ENCODE measurements around the gene PCNX2.
A peak's percentile ranks its signal among the peaks of the same experiment; 100 is the strongest.

Gene PCNX2

DNA sequence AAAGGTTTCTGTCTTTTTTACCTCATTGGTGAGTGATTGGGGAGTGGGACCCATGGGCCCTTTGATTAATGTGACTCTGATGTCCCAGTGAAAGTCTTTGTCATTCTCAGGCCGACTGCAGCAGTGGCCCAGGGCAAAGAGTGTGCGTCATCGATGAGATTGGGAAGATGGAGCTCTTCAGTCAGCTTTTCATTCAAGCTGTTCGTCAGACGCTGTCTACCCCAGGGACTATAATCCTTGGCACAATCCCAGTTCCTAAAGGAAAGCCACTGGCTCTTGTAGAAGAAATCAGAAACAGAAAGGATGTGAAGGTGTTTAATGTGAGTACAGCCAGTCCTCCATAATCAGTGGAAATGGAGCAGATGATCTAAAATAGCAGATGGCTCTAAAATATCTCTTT, 325.7 kb downstream of the PCNX2 start:
- in situ Hi-C loops (cut with HindIII; ENCODE audit: low sequenced_read_pairs), result no loop called here
- H3K4me3 ChIP-seq (ENCODE audit: low read depth, low read length), result no peak overlapping the region
- DNase-seq (ENCODE audit: low read depth, low spot score), result no peak
- TF ChIP-seq, protein P1, sequence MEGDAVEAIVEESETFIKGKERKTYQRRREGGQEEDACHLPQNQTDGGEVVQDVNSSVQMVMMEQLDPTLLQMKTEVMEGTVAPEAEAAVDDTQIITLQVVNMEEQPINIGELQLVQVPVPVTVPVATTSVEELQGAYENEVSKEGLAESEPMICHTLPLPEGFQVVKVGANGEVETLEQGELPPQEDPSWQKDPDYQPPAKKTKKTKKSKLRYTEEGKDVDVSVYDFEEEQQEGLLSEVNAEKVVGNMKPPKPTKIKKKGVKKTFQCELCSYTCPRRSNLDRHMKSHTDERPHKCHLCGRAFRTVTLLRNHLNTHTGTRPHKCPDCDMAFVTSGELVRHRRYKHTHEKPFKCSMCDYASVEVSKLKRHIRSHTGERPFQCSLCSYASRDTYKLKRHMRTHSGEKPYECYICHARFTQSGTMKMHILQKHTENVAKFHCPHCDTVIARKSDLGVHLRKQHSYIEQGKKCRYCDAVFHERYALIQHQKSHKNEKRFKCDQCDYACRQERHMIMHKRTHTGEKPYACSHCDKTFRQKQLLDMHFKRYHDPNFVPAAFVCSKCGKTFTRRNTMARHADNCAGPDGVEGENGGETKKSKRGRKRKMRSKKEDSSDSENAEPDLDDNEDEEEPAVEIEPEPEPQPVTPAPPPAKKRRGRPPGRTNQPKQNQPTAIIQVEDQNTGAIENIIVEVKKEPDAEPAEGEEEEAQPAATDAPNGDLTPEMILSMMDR (IDR thresholded peaks at IDR 0.05; ENCODE audit: low read depth, low read length), result no peak

DNA sequence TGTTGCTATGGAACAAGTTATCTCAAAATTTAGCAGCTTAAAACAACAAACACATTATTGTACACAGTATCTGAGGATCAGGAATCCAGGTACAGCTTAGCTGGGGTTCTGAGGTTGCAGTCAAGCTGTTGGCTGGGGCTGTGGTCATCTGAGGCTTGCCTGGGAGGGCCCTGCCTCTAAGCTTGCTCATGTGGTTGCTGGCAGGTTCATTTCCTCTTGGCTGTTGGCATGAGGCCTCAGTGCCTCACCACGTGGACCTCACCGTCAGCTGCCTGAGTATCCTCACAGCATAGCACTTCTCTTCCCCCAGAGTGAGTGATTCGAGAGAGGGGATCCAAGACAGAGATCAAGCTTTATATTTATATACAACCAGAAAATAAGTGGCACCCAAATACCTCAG, 326.6 kb downstream of the PCNX2 start:
- H3K4me3 ChIP-seq (ENCODE audit: low read depth, low read length), result no peak overlapping the region
- DNase-seq (ENCODE audit: low read depth, low spot score), result peak; percentile 82
- in situ Hi-C loops (cut with HindIII; ENCODE audit: low sequenced_read_pairs), result no loop called here
- TF ChIP-seq, protein P1 (IDR thresholded peaks at IDR 0.05; ENCODE audit: low read depth, low read length), result no peak

DNA sequence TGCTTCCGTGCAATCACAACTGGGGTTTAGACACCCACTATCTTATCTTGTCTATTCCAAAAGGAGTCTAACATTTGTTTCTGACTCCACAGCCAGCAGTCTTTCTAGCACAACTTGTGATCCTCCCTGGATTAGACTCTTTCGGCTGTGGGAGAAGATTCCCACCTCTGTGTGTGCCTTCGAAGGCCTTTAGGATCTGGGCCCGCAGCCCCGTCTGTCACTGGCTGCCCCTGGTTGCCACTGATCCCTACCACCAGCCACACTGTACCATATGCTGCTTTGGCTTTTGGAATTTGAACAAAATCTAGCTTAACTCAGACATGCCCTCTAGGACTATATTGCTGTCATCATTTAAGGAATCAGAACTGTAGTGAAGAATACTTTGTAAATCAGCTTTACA, 327.1 kb downstream of the PCNX2 start:
- TF ChIP-seq, protein P1 (IDR thresholded peaks at IDR 0.05; ENCODE audit: low read depth, low read length), result no peak
- H3K4me3 ChIP-seq (ENCODE audit: low read depth, low read length), result no peak overlapping the region
- in situ Hi-C loops (cut with HindIII; ENCODE audit: low sequenced_read_pairs), result no loop called here
- DNase-seq (ENCODE audit: low read depth, low spot score), result no peak

DNA sequence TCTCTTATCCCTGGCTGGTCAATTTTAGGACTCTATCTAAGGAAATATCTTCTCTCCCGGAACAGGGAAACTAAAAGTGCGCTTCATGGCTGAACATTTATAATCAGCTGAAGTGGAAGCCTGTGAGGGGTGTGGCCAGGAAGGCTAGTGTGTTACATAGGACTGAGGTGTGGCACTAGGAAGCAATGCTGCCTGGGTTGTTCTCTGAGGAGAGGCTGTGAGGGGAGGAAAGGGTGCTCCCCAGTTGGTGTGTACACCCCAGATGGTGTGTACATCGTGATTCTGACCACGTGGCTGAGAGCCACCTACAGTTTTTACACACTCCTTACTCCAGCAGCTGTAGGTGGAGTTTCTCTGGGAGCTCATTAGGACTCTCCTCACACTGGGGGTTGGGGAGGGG, 328.9 kb downstream of the PCNX2 start:
- in situ Hi-C loops (cut with HindIII; ENCODE audit: low sequenced_read_pairs), result no loop called here
- no peak overlapping the region for H3K4me3 ChIP-seq (ENCODE audit: low read depth, low read length)
- DNase-seq (ENCODE audit: low read depth, low spot score), result no peak
- TF ChIP-seq, protein P1 (IDR thresholded peaks at IDR 0.05; ENCODE audit: low read depth, low read length), result no peak

DNA sequence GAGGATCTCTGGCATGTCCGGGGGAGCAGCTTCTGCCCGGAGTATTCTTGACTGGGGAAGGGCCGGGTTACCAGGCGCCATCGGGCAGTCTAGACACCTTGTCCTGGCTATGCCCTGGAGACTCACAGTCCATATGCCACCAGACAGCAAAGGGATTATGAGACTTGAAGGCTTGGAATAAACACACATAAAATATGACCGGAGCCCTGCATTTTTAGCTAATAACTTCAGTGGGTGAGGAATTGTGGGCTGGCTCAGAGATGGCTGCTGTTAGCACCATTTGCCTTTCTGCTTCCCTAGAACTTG, 329.7 kb downstream of the PCNX2 start:
- TF ChIP-seq, protein P1 (IDR thresholded peaks at IDR 0.05; ENCODE audit: low read depth, low read length), result no peak
- DNase-seq (ENCODE audit: low read depth, low spot score), result no peak
- in situ Hi-C loops (cut with HindIII; ENCODE audit: low sequenced_read_pairs), result no loop called here
- no peak overlapping the region for H3K4me3 ChIP-seq (ENCODE audit: low read depth, low read length)

DNA sequence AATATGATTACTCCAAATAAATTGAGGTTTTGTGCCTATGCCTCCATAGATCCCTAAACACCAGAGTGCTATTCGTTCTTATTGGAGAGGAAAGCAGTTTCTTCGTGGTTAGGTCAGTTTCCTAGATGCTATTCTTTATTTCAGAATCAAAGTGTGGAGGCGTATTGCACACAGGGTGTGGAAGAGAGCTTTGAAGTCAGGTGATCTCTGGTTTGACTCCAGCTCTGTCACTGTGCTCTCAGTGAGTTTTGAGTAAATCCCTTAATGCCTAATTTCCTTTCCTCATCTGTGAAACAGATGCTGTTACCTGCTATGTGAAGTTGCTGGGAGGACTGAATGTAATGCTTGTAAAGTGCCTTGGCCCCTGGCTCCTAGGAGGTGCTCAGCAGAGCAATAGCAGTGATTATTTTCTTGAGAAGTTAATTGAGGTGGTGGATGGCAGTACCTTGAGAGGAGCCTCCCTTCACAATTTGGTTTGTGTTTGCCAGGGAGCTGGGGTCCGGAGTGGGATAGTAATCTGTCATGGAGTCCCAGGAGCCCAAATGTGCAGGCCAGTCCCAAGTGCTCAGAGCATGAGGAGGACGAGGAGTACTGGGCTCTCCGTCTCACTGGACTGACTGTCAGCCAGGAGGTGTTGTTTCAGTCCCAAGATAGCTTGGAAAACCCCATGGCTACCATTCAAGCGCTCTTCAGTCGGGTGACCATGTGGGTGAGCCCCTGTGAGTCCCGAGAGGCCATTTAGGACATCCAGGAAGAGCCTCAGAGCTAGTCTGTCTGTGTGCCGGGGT, 330.2 kb downstream of the PCNX2 start:
- TF ChIP-seq, protein P1 (IDR thresholded peaks at IDR 0.05; ENCODE audit: low read depth, low read length), result no peak
- DNase-seq (ENCODE audit: low read depth, low spot score), result no peak
- no peak overlapping the region for H3K4me3 ChIP-seq (ENCODE audit: low read depth, low read length)
- in situ Hi-C loops (cut with HindIII; ENCODE audit: low sequenced_read_pairs), result no loop called here
